ENCODE data around the gene CRYBG1.

CRYBG1 gene

GRCh38 chr6:106325336-106326178 is 35.0 kb upstream of the CRYBG1 start, which contains the start of gene ATG5:
ATG5 (minus strand) TSS chr6:106325760; CDS start chr6:106316208, 9,552 bp downstream.
- peak within 1 kb of the TSS; percentile 71 for H3K4me3 ChIP-seq (ENCODE audit: low read depth, low read length)
- no peak for TF ChIP-seq CTCF (IDR thresholded peaks at IDR 0.05; ENCODE audit: borderline replicate concordance, insufficient read depth, low read depth, low read length)

DNA sequence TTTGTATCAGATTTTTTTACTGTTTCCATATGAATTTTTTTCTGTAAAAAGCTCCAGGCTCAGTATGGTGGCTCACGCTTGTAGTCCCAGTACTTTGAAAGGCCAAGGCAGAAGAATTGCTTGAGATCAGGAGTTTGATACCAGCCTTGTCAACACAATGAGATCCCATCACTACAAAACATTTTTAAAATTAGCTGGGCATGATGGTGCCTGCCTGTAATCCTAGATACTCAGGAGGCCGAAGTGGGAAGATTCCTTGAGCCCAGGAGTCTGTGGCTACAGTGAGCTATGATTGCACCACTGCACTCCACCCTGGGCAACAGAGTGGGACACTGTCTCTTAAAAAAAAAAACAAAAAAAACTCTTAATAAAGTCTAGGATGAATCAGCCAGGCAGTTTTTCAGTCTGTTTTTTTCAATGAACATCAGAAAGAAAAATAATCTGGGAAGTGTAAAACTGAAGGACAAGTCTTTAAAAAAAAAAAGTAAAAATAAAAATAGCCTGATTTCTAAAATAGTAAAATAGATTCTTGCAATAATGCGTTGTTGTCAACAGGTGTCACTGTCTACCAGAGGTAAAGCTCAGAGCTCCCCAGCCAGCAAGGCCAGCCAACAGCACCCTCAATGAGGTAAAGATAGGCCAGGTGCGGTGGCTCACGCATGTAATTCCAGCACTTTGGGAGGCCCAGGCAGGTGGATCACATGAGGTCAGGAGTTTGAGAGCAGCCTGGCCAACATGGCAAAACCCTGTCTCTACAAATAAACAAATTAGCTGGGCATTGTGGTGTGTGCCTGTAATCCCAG is 25.7 kb upstream of the CRYBG1 start:
- no peak overlapping the region for H3K4me3 ChIP-seq (ENCODE audit: low read depth, low read length)
- peak; percentile 49; the same call in 1 of the 2 replicates for TF ChIP-seq CTCF (IDR thresholded peaks at IDR 0.05; ENCODE audit: borderline replicate concordance, insufficient read depth, low read depth, low read length)

- peak; percentile 72; the same call in 1 of the 2 replicates for TF ChIP-seq CTCF (IDR thresholded peaks at IDR 0.05; ENCODE audit: borderline replicate concordance, insufficient read depth, low read depth, low read length)
- no peak overlapping the region for H3K4me3 ChIP-seq (ENCODE audit: low read depth, low read length)
Observed at GRCh38 chr6:106339334-106340029, 21.0 kb upstream of the CRYBG1 start.

GRCh38 chr6:106347219-106347618 is 13.3 kb upstream of the CRYBG1 start:
- H3K4me3 ChIP-seq (ENCODE audit: low read depth, low read length) = no peak overlapping the region
- no peak for TF ChIP-seq CTCF (IDR thresholded peaks at IDR 0.05; ENCODE audit: borderline replicate concordance, insufficient read depth, low read depth, low read length)

DNA sequence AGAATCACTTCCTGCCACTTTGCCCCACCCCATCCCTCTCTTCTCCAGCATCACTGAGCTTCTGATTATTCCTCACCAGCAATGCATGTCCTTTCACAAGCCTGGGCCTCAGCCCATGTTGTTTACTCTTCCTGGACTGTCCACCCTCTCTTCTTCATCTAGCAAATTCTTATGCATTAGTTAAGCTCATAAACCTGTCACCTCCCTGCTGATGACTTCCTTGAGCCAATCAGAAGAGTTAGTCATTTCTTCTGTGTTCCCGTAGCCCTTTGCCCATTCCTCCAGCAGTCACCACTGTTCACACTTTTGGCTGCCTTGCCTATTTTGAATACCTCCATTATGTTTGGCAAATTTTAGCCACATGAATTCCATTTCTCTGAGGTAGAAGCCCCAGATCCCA is 4.1 kb upstream of the CRYBG1 start:
- H3K4me3 ChIP-seq (ENCODE audit: low read depth, low read length) = no peak overlapping the region
- no peak for TF ChIP-seq CTCF (IDR thresholded peaks at IDR 0.05; ENCODE audit: borderline replicate concordance, insufficient read depth, low read depth, low read length)

DNA sequence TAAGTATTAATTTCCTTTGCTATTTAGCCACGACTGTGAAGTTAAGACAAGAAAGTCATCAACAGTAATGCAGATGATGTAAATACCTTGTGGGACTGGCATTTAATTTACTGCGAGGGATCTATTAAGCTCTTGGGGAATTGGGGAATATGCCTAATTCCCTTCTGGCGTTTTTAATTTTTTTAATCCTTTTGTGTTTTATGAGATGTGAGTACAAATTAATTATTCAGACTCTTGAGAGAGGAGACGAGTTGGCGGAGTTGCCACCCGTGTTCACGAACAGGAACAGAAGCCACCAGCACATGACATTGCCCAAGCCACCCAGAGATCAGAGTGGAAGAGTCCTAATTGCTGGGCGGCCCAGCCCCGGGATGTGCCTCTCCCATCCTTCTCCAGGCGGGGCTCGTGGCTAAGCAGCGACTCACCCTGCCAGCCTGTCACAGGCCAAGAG is 533 bp upstream of the CRYBG1 start:
- TF ChIP-seq CTCF (IDR thresholded peaks at IDR 0.05; ENCODE audit: borderline replicate concordance, insufficient read depth, low read depth, low read length) = no peak
- H3K4me3 ChIP-seq (ENCODE audit: low read depth, low read length) = no peak overlapping the region
